ENCODE measurements around the gene AOC2. TPM values are rescaled to one million over a fixed set of nuclear protein-coding genes. Genes with fewer than 3 reads are reported as not detected.
"Not testable (repeated sequence)": the region's sequence is repeated elsewhere in the genome, so short reads cannot be mapped to it uniquely, and the experiment has no call there.

Gene AOC2
- polyA plus RNA-seq, 1 donor (not counting 4 experiments of a cell fraction or from before 2014, with no cell fraction given) = 0.94 TPM

- no peak overlapping the region for H3K4me3 ChIP-seq (ENCODE audit: control insufficient read depth in 2 of 3, extremely low read depth in 1 of 3, insufficient read depth in 2 of 3, low read depth in 1 of 3, low read length in 3 of 3)
- no peak for FAIRE-seq
- no peak overlapping the region for H3K9ac ChIP-seq (ENCODE audit: control insufficient read depth, extremely low read depth, insufficient read depth, low read length)
- DNase-seq (ENCODE audit: low read depth, low spot score) = no peak
- H3K9me3 ChIP-seq (ENCODE audit: control insufficient read depth, low read depth, low read length) = no peaks in the 10 kb centered on the region
- no peaks in the 10 kb centered on the region for H4K20me1 ChIP-seq (ENCODE audit: control insufficient read depth, extremely low read depth, insufficient read depth, low read length)
- H3K27me3 ChIP-seq (ENCODE audit: control insufficient read depth, extremely low read depth, insufficient read depth, low read length) = peaks cover 25% of the 10 kb centered on the region
- H3K9me1 ChIP-seq (ENCODE audit: control insufficient read depth, extremely low read depth, insufficient read depth, low read length) = no peaks in the 10 kb centered on the region
- dilution Hi-C loops (cut with MboI; ENCODE audit: extremely low pct_ligation_motif_present, low sequenced_read_pairs) = no loop called here
- H3K36me3 ChIP-seq (ENCODE audit: control insufficient read depth in 2 of 2, extremely low read depth in 1 of 2, insufficient read depth in 2 of 2, low read length in 2 of 2) = no peaks in the 10 kb centered on the region
- no peaks in the 10 kb centered on the region for H3K79me2 ChIP-seq (ENCODE audit: control insufficient read depth, insufficient read depth, low read length)
- TF ChIP-seq EZH2 (IDR thresholded peaks at IDR 0.05; ENCODE audit: low read length) (no peak), CTCF (optimal IDR thresholded peaks at IDR 0.05 in 1 of 3, IDR thresholded peaks at IDR 0.05 in 1 of 3, conservative IDR thresholded peaks at IDR 0.05 in 1 of 3; ENCODE audit: extremely low read depth in 1 of 3, insufficient read depth in 2 of 3, low read length in 3 of 3) (no peak)
- H3K27ac ChIP-seq (ENCODE audit: control insufficient read depth, insufficient read depth, low read length) = no peak overlapping the region
- H2AFZ ChIP-seq (ENCODE audit: control insufficient read depth, low read length) = no peak overlapping the region
- H3K4me1 ChIP-seq (ENCODE audit: control insufficient read depth, extremely low read depth, insufficient read depth, low read length) = no peaks in the 10 kb centered on the region
- H3K4me2 ChIP-seq (ENCODE audit: control insufficient read depth, extremely low read depth, insufficient read depth, low read depth, low read length) = no peak overlapping the region
Observed at GRCh38 chr17:42880776-42881310, 36.5 kb downstream of the AOC2 start.

- H3K27me3 ChIP-seq (ENCODE audit: control insufficient read depth, extremely low read depth, insufficient read depth, low read length) = peaks cover 25% of the 10 kb centered on the region
- H2AFZ ChIP-seq (ENCODE audit: control insufficient read depth, low read length); H3K79me2 ChIP-seq (ENCODE audit: control insufficient read depth, insufficient read depth, low read length); H3K9me3 ChIP-seq (ENCODE audit: control insufficient read depth, low read depth, low read length); dilution Hi-C loops (cut with MboI; ENCODE audit: extremely low pct_ligation_motif_present, low sequenced_read_pairs); H3K27ac ChIP-seq (ENCODE audit: control insufficient read depth, insufficient read depth, low read length); H3K36me3 ChIP-seq (ENCODE audit: control insufficient read depth in 2 of 2, extremely low read depth in 1 of 2, insufficient read depth in 2 of 2, low read length in 2 of 2); FAIRE-seq; H3K4me1 ChIP-seq (ENCODE audit: control insufficient read depth, extremely low read depth, insufficient read depth, low read length); H3K4me3 ChIP-seq (ENCODE audit: control insufficient read depth in 2 of 3, extremely low read depth in 1 of 3, insufficient read depth in 2 of 3, low read depth in 1 of 3, low read length in 3 of 3); H3K4me2 ChIP-seq (ENCODE audit: control insufficient read depth, extremely low read depth, insufficient read depth, low read depth, low read length); H3K9me1 ChIP-seq (ENCODE audit: control insufficient read depth, extremely low read depth, insufficient read depth, low read length); H4K20me1 ChIP-seq (ENCODE audit: control insufficient read depth, extremely low read depth, insufficient read depth, low read length); H3K9ac ChIP-seq (ENCODE audit: control insufficient read depth, extremely low read depth, insufficient read depth, low read length); DNase-seq (ENCODE audit: low read depth, low spot score): not testable (repeated sequence)
Observed at GRCh38 chr17:42881706-42882105, 37.3 kb downstream of the AOC2 start.

DNA sequence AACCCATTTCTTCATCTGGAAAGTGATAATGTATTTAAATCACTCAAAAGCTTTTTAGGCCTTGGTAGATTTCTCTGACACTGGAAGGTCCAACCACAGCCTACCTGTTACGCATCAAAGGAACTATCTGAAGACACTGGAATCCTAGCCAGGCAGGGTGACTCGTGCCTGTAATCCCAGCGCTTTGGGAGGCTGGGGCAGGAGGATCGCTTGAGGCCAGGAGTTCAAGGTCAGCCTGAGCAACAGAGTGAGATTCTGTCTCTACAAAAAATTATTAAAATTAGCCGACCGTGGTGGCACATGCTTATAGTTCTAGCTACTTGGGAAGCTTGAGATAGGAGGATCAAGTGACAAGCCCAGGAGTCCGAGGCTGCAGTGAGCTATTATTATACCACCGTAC is 37.8 kb downstream of the AOC2 start:
- Histone ChIP-seq H3K4me1 (ENCODE audit: control insufficient read depth, extremely low read depth, insufficient read depth, low read length) (no peaks in the 10 kb centered on the region), H3K27ac (ENCODE audit: control insufficient read depth, insufficient read depth, low read length) (no peak overlapping the region), H2AFZ (ENCODE audit: control insufficient read depth, low read length) (no peak overlapping the region), H3K4me2 (ENCODE audit: control insufficient read depth, extremely low read depth, insufficient read depth, low read depth, low read length) (no peak overlapping the region), H3K4me3 (ENCODE audit: control insufficient read depth in 2 of 3, extremely low read depth in 1 of 3, insufficient read depth in 2 of 3, low read depth in 1 of 3, low read length in 3 of 3) (no peak overlapping the region), H3K27me3 (ENCODE audit: control insufficient read depth, extremely low read depth, insufficient read depth, low read length) (peaks cover 22% of the 10 kb centered on the region), H3K9me3 (ENCODE audit: control insufficient read depth, low read depth, low read length) (no peaks in the 10 kb centered on the region), H3K36me3 (ENCODE audit: control insufficient read depth in 2 of 2, extremely low read depth in 1 of 2, insufficient read depth in 2 of 2, low read length in 2 of 2) (no peaks in the 10 kb centered on the region), H3K79me2 (ENCODE audit: control insufficient read depth, insufficient read depth, low read length) (no peaks in the 10 kb centered on the region), H3K9ac (ENCODE audit: control insufficient read depth, extremely low read depth, insufficient read depth, low read length) (no peak overlapping the region), H3K9me1 (ENCODE audit: control insufficient read depth, extremely low read depth, insufficient read depth, low read length) (no peaks in the 10 kb centered on the region), H4K20me1 (ENCODE audit: control insufficient read depth, extremely low read depth, insufficient read depth, low read length) (no peaks in the 10 kb centered on the region)
- dilution Hi-C loops (cut with MboI; ENCODE audit: extremely low pct_ligation_motif_present, low sequenced_read_pairs) = no loop called here
- no peak for DNase-seq (ENCODE audit: low read depth, low spot score)
- TF ChIP-seq CTCF (optimal IDR thresholded peaks at IDR 0.05 in 1 of 3, IDR thresholded peaks at IDR 0.05 in 1 of 3, conservative IDR thresholded peaks at IDR 0.05 in 1 of 3; ENCODE audit: extremely low read depth in 1 of 3, insufficient read depth in 2 of 3, low read length in 3 of 3) (no peak), EZH2 (IDR thresholded peaks at IDR 0.05; ENCODE audit: low read length) (no peak)
- FAIRE-seq = no peak
